H1 (cell line): ENCODE results near the gene GALNT1.

Experiments used
- CHD2 ChIP-seq: IDR thresholded peaks from 2 replicates; pipeline ENCODE4 v1.6.1; 2012; ENCODE audit warnings: low read length, improper control_type of control experiment
- CTCF ChIP-seq, 3 experiments: IDR thresholded peaks; 1 replicate in 2 of 3; 2 replicates in 1 of 3; pipeline versions ENCODE4 v1.5.1 to v1.6.1; 2011; ENCODE audit warnings: low read length in 3 of 3, mild to moderate bottlenecking in 3 of 3, inconsistent platforms in 2 of 3, low read depth in 1 of 3, moderate library complexity in 1 of 3; ENCODE audit not compliant: insufficient read depth in 1 of 3; ENCODE audit errors: control extremely low read depth in 1 of 3
- EP300 ChIP-seq, 2 experiments: IDR thresholded peaks; 1 replicate in 1 of 2; 2 replicates in 1 of 2; pipeline ENCODE4 v1.6.1; 2011 to 2012; ENCODE audit warnings: low read depth in 2 of 2, low read length in 2 of 2, mild to moderate bottlenecking in 2 of 2, borderline replicate concordance in 1 of 2, inconsistent platforms in 1 of 2, moderate library complexity in 1 of 2
- GTF2F1 ChIP-seq: IDR thresholded peaks from 2 replicates; pipeline ENCODE4 v1.6.1; 2012; ENCODE audit warnings: low read depth, low read length, improper control_type of control experiment, borderline replicate concordance
- KDM5A ChIP-seq: fragments of 200-600 bp; IDR thresholded peaks from 2 replicates; pipeline ENCODE4 v1.7.1; 2012; ENCODE audit warnings: mild to moderate bottlenecking, low read length, inconsistent platforms, mixed read lengths
- MAX ChIP-seq: IDR thresholded peaks from 2 replicates; pipeline ENCODE4 v1.6.1; 2012; ENCODE audit warnings: inconsistent platforms
- POLR2A ChIP-seq, 2 experiments: IDR thresholded peaks; 1 replicate in 1 of 2; 2 replicates in 1 of 2; pipeline ENCODE4 v1.6.1; 2011; ENCODE audit warnings: low read depth in 2 of 2, low read length in 2 of 2, mild to moderate bottlenecking in 2 of 2; ENCODE audit errors: control extremely low read depth in 1 of 2
- POLR2AphosphoS5 ChIP-seq: IDR thresholded peaks from 2 replicates; pipeline ENCODE4 v1.6.1; 2011; ENCODE audit warnings: low read depth, low read length
- SIN3A ChIP-seq, 2 experiments: IDR thresholded peaks in 1 of 2; conservative IDR thresholded peaks in 1 of 2; 2 replicates each; pipeline ENCODE4 v1.6.1; 2011 to 2012; ENCODE audit warnings: low read length in 2 of 2, improper control_type of control experiment in 1 of 2, low read depth in 1 of 2, mild to moderate bottlenecking in 1 of 2

- no peak for TF ChIP-seq MAX
- no peak for TF ChIP-seq GTF2F1
- no peak for TF ChIP-seq POLR2AphosphoS5
- TF ChIP-seq CHD2: no peak
- no peak for TF ChIP-seq KDM5A
- no peak for TF ChIP-seq POLR2A (IDR thresholded peaks at IDR 0.05; ENCODE audit: control extremely low read depth in 1 of 2, low read depth in 2 of 2, low read length in 2 of 2)
- no peak for TF ChIP-seq SIN3A (conservative IDR thresholded peaks at IDR 0.05 in 1 of 2, IDR thresholded peaks at IDR 0.05 in 1 of 2; ENCODE audit: low read depth in 1 of 2, low read length in 2 of 2)
- no peak for TF ChIP-seq EP300 (IDR thresholded peaks at IDR 0.05; ENCODE audit: borderline replicate concordance in 1 of 2, low read depth in 2 of 2, low read length in 2 of 2)
- no peak for TF ChIP-seq CTCF (IDR thresholded peaks at IDR 0.05; ENCODE audit: control extremely low read depth in 1 of 3, insufficient read depth in 1 of 3, low read depth in 1 of 3, low read length in 3 of 3)
Measured at GRCh38 chr18:35553300-35553699, 28.2 kb upstream of the GALNT1 start.
